HG03520 (cell line): Measurements from ENCODE around the gene SLAMF1.
A peak's percentile ranks its signal among the peaks of the same experiment; 100 is the strongest.

Experiments
- ATAC-seq: cut with Tn5 transposase; IDR thresholded peaks from one replicate; pipeline ENCODE4 v1.9.1; 2021; ENCODE audit warnings: mild to moderate bottlenecking, moderate library complexity; ENCODE audit not compliant: unreplicated experiment

SLAMF1 gene

GRCh38 chr1:160625725-160626498 lies 20.9 kb downstream of the SLAMF1 start:
- ATAC-seq: no peak

GRCh38 chr1:160625321-160625720 lies 21.5 kb downstream of the SLAMF1 start:
- ATAC-seq: no peak

- peak; percentile 30 for ATAC-seq
Measured at GRCh38 chr1:160624464-160624863, 22.4 kb downstream of the SLAMF1 start.

- no peak for ATAC-seq
Measured at GRCh38 chr1:160623862-160624261, 23.0 kb downstream of the SLAMF1 start.

- ATAC-seq: no peak
Measured at GRCh38 chr1:160623227-160623633, 23.6 kb downstream of the SLAMF1 start.

- ATAC-seq: no peak
Measured at GRCh38 chr1:160622501-160623226, 24.2 kb downstream of the SLAMF1 start.

- ATAC-seq: no peak
Measured at GRCh38 chr1:160621633-160622413, 25.0 kb downstream of the SLAMF1 start.

GRCh38 chr1:160620942-160621632 lies 25.8 kb downstream of the SLAMF1 start:
- ATAC-seq: no peak

- no peak for ATAC-seq
Measured at GRCh38 chr1:160619742-160620277, 27.0 kb downstream of the SLAMF1 start.

- ATAC-seq: no peak
Measured at GRCh38 chr1:160618763-160619274, 28.0 kb downstream of the SLAMF1 start.

- ATAC-seq: no peak
Measured at GRCh38 chr1:160618327-160618726, 28.5 kb downstream of the SLAMF1 start.

- no peak for ATAC-seq
Measured at GRCh38 chr1:160615660-160616059, 31.2 kb downstream of the SLAMF1 start.

GRCh38 chr1:160614410-160614809 lies 32.4 kb downstream of the SLAMF1 start:
- no peak for ATAC-seq

GRCh38 chr1:160612613-160613218 lies 34.1 kb downstream of the SLAMF1 start:
- ATAC-seq: no peak

- no peak for ATAC-seq
Measured at GRCh38 chr1:160610569-160611242, 36.1 kb downstream of the SLAMF1 start.

- no peak for ATAC-seq
Measured at GRCh38 chr1:160608941-160609340, 37.9 kb downstream of the SLAMF1 start.

GRCh38 chr1:160608514-160608913 lies 38.3 kb downstream of the SLAMF1 start:
- no peak for ATAC-seq

GRCh38 chr1:160608057-160608456 lies 38.8 kb downstream of the SLAMF1 start:
- no peak for ATAC-seq

GRCh38 chr1:160607672-160608032 lies 39.2 kb downstream of the SLAMF1 start:
- ATAC-seq: no peak
